HG03565 (cell line): ENCODE measurements around the gene CFAP77.

Experiments
- ATAC-seq: cut with Tn5 transposase; IDR thresholded peaks from one replicate; pipeline ENCODE4 v1.9.1; 2021; ENCODE audit warnings: mild to moderate bottlenecking, moderate library complexity; ENCODE audit not compliant: unreplicated experiment

Gene CFAP77

DNA sequence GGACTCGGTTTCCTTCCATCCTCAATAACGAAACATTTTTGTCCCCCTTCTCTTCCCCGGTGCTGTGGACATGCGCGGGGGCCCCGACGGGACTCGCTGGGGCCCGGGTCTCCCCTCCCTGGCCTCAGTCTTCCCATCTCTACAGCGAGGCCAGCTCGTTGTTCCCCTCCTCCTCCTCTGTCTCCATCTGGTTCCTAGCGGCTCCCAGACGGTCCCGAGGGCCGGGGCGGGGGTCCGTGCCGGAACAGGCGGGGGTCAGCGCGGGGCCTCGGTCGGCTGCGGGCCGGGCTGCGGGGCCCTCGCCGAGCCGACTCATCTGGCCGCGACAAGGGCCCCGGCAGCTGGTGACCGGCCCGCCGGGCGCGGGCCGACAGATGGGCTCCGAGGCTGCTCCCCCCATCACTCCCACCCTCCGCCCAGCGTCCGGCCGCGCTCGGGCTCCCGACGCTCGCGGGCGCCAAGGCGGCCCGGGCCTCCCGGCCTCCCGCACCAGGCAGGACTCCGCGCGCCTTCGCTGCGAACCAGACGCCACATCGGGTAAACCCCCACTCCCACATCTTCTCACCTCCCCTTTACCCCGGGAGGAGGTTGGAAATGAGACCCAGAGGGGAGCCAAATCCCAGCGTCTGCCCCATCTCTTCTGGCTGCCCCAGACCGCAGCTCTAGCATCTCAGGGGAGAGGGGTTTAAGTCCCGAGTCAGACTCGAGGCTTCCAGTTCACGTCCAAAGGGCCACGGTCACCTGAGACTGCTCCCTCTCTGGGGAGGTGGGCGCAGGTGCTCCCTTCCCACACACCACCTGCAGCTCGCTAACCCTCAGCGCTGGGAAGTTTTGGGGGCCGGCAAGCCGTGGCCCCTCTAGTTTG lies 180.5 kb downstream of the CFAP77 start:
- no peak for ATAC-seq

- ATAC-seq, result no peak
Observed at GRCh38 chr9:132591244-132591643, 181.2 kb downstream of the CFAP77 start.

GRCh38 chr9:132591751-132592314 lies 181.8 kb downstream of the CFAP77 start:
- ATAC-seq, result no peak

GRCh38 chr9:132592451-132592850 lies 182.4 kb downstream of the CFAP77 start:
- ATAC-seq, result no peak

DNA sequence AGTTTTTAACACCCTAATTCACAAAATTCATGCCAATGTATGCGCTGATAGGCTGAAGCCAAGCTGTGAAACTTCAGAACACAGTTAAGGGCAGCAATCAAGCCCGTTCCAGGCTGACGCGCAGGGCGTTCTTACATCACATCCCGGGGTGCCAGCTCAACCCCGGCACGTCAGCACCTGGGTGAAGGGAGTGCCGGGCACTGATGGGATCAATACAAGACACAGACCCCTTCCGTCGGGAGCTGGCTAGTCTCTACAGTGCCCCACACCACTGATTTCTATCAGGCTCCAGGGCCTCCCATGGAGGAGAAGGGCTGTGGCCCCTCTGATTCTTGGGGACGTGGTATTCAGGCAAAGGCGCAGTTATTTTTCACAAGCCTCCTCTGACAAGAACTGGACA lies 184.4 kb downstream of the CFAP77 start:
- ATAC-seq, result no peak

DNA sequence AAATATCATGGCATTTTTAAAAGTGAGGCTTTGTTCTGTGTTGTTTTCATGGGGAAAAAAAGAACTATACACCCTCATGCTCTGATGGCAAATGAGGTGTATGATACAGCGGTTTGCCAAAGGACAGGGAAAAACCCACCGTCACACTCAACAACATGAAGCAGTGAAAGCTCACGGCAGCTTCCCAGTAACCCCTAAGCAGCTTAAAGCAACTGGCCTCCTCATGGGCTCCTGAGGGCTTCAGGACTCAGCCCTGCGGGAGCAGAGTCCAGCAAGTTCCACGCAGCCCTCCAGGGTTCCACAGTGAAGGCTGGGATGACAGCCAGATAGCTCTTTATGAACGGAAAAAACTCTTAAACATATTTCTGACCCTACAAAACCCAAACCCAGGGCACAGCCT lies 185.3 kb downstream of the CFAP77 start:
- ATAC-seq, result no peak

GRCh38 chr9:132596200-132596599 lies 186.2 kb downstream of the CFAP77 start:
- no peak for ATAC-seq

DNA sequence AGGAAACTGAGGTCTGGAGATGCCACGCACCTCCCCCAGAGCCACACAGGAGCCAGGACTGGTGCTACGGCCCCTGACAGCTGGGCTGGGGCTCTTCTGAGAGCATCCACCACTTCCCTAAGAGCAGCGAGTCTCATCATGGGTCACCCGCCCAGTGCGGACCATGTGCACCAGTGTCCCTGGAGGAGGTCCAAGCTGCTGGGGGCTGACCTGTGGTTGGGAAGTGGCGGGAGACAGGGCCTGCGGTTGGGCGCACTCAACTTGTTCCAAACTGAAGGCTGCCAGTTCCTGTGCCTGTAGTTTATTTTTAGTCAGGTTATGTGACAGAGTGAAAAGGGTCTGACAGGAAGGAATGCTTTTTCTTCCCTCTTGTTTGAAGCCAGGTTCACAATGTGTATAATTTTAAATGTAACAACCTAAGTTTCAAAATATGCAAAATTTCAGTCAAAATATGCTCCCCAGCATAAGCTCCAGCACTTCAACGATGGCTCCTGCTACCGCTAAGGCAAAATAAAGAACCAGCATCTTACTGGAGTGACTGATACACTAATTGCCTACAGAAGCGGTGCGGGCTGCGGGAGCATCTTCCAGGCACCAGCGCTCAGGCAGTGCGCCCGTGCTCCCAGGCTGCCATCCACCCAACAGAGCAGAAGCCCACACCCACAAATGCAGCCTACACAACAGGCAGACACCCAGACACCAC lies 187.2 kb downstream of the CFAP77 start:
- no peak for ATAC-seq

DNA sequence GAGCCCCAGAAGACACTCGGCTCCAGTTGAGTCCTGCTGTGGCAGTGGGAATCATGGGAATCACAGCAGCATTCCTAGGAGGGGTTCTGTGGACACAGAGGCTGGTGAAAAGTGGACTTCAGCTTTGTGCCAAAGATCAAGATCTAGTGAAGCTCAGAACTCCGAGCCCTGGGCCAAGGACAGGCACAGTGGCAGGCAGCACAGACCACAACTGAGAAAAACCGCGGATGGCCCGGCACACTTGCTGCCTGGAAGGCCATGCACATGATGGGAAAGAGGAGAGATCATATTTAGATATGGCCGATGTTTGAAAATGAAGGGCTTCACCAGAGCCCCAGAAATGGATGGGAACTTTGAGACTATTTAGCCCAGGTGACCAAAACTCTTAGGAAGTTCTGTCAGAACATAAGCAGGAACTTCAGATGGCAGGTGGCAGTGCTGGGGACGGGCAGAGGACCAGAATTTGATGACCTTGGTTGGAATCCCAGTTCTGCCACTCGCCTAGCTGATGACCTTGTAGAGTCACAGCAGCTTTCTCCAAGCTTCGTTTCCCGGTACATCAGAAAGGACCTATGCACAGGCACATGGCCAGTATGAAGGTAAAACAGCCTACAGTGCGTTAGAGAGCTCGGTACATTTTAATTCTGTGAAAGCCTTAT lies 190.4 kb downstream of the CFAP77 start:
- no peak for ATAC-seq

- no peak for ATAC-seq
Observed at GRCh38 chr9:132602207-132602606, 192.2 kb downstream of the CFAP77 start.

DNA sequence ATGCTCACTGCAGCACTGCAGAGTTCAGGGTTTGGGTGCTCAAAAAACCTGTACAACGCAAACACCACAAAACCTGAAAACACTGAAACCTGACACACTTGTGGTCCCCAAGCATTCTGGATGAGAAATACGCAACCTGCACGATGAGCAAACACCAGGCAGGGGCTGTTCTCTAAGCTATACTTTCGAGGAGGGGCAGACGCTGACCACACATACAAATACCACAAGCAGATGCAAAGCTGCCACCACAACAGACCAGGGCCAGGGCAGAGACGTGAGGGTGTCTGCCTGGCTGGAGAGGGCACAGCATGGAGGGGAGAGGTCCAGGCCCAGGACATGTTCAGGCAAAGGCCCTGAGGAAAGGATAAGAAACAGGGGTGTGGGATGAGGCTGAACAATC lies 195.4 kb downstream of the CFAP77 start:
- ATAC-seq, result no peak

GRCh38 chr9:132606066-132606465 lies 196.1 kb downstream of the CFAP77 start:
- ATAC-seq, result no peak

DNA sequence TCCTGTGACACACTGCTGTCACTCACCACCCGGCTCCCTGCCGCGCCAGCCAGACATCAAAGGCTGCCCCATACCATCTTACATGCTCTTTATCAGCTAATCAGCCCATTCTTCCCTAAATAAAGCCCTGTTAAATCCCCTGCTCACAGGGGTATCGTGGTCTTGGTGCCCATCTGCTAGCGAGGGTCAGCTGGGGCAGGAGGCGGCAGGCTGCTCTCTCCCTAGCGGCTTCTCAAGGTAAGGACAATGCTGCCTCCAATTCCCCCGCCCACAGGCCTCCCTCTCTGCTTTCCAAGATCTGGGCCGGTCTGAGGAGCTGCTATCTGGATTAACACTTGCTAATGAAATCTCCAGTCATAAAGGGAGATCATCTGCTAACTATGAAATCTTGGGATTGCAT lies 199.2 kb downstream of the CFAP77 start:
- ATAC-seq, result no peak

DNA sequence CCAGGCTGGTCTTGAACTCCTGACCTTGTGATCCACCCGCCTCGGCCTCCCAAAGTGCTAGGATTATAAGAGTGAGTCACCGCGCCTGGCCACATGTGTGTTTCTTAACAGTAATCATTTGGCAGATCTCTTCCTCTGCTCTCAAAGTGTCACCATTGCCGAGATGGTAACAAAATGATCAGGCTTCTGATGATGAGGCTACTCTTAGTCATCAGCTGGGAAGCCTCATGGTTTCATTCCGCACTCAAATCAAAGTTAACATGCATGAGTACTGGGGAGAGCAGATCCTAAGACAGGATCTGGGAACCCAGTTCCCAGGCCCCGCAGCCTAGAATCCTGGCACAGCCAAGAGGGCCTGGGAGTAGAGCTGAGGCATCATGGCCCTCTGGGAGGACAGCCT lies 199.8 kb downstream of the CFAP77 start:
- no peak for ATAC-seq

GRCh38 chr9:132610661-132611060 lies 200.7 kb downstream of the CFAP77 start:
- ATAC-seq, result no peak

- no peak for ATAC-seq
Observed at GRCh38 chr9:132614324-132614723, 204.3 kb downstream of the CFAP77 start.

- ATAC-seq, result no peak
Observed at GRCh38 chr9:132615774-132616173, 205.8 kb downstream of the CFAP77 start.

DNA sequence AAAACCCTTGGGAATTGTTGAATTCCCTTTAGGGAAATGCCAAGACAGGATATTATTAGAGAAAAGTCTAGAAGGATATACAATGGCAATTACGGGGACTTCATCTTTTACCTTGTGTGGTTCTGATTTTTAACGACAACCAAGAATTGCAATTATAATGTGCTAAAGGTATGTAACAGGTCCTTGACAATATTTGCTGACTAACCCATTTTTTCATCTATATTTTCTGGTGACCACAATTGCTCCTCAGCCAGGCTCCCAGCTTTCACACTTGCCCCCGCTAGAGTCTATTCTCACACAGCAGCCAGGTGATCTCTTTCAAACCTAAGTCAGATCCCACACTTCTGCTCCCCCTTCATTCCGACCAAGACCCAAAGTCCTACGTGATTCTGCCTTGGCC lies 206.7 kb downstream of the CFAP77 start:
- no peak for ATAC-seq

- ATAC-seq, result no peak
Observed at GRCh38 chr9:132622159-132622558, 212.1 kb downstream of the CFAP77 start.
